Hepatocyte (in vitro differentiated cells): ENCODE results near the gene PLEKHA8.

Experiments
- CTCF ChIP-seq: fragments of 200-600 bp; sonication (generic); IDR thresholded peaks from 2 replicates; pipeline ENCODE4 v1.5.1; 2016; ENCODE audit warnings: antibody characterized with exemption, mild to moderate bottlenecking; ENCODE audit not compliant: poor library complexity
- EZH2phosphoT487 ChIP-seq: fragments of 200-600 bp; sonication (generic); IDR thresholded peaks from one replicate; pipeline ENCODE4 v1.6.1; 2018; ENCODE audit warnings: antibody characterized with exemption, mild to moderate bottlenecking, low read depth, moderate library complexity; ENCODE audit not compliant: unreplicated experiment, severe bottlenecking

- TF ChIP-seq CTCF (peak; percentile 22), EZH2phosphoT487 (no peak)
Observed at GRCh38 chr7:30019387-30019786, 8.8 kb upstream of the PLEKHA8 start.
